H9 (cell line): ENCODE measurements around the gene KLHL14. TPM values are rescaled to one million over a fixed set of nuclear protein-coding genes. Genes with fewer than 3 reads are reported as not detected.

Source experiments
- DNase-seq: peaks from one replicate; pipeline ENCODE4 v3.0.0-alpha.2; 2017
- H2AFZ ChIP-seq: one replicate; pipeline ENCODE4 v1.6.1; 2013; ENCODE audit warnings: mild to moderate bottlenecking, low read length, control low read depth, moderate library complexity
- H2AK5ac ChIP-seq: 2 replicates; pipeline ENCODE4 v1.6.1; 2013; ENCODE audit warnings: low read length, control low read depth, mixed read lengths; ENCODE audit not compliant: insufficient read length
- H2BK120ac ChIP-seq: one replicate; pipeline ENCODE4 v1.6.1; 2013; ENCODE audit warnings: low read depth, mild to moderate bottlenecking, low read length, control low read depth, inconsistent platforms; ENCODE audit not compliant: poor library complexity, severe bottlenecking
- H2BK12ac ChIP-seq: 2 replicates; pipeline ENCODE4 v1.6.1; 2013; ENCODE audit warnings: low read length, control low read depth, mixed read lengths, low read depth; ENCODE audit not compliant: insufficient read length
- H2BK15ac ChIP-seq: 2 replicates; pipeline ENCODE4 v1.6.1; 2013; ENCODE audit warnings: low read depth, low read length, control low read depth
- H2BK20ac ChIP-seq: one replicate; pipeline ENCODE4 v1.6.1; 2013; ENCODE audit warnings: low read depth, mild to moderate bottlenecking, low read length, control low read depth, inconsistent platforms; ENCODE audit not compliant: poor library complexity, severe bottlenecking
- H2BK5ac ChIP-seq: 2 replicates; pipeline ENCODE4 v1.6.1; 2013; ENCODE audit warnings: low read length, control low read depth, mixed read lengths; ENCODE audit not compliant: insufficient read length
- H3K14ac ChIP-seq: 2 replicates; pipeline ENCODE4 v1.6.1; 2013; ENCODE audit warnings: low read length, control low read depth; ENCODE audit not compliant: insufficient read depth
- H3K18ac ChIP-seq: 2 replicates; pipeline ENCODE4 v1.6.1; 2013; ENCODE audit warnings: low read depth, mild to moderate bottlenecking, mixed read lengths, low read length, control low read depth; ENCODE audit not compliant: insufficient read length
- H3K23ac ChIP-seq: 2 replicates; pipeline ENCODE4 v1.6.1; 2013; ENCODE audit warnings: low read length, control low read depth, mixed read lengths, low read depth; ENCODE audit not compliant: insufficient read length
- H3K23me2 ChIP-seq: 2 replicates; pipeline ENCODE4 v1.6.1; 2013; ENCODE audit warnings: low read depth, mild to moderate bottlenecking, mixed read lengths, low read length, control low read depth; ENCODE audit not compliant: insufficient read length, poor library complexity, severe bottlenecking
- H3K27ac ChIP-seq: 2 replicates; pipeline ENCODE4 v1.5.1; 2013; ENCODE audit warnings: low read length, control low read depth, mixed read lengths, low read depth; ENCODE audit not compliant: insufficient read length
- H3K27me3 ChIP-seq: 2 replicates; pipeline ENCODE4 v1.6.1; 2013; ENCODE audit warnings: low read length, control low read depth, inconsistent platforms; ENCODE audit not compliant: insufficient read depth
- H3K4ac ChIP-seq: 2 replicates; pipeline ENCODE4 v1.6.1; 2013; ENCODE audit warnings: low read depth, mild to moderate bottlenecking, control low read depth, inconsistent platforms, low read length, moderate library complexity
- H3K4me1 ChIP-seq: 2 replicates; pipeline ENCODE4 v1.6.1; 2013; ENCODE audit warnings: low read length, control low read depth, inconsistent platforms; ENCODE audit not compliant: insufficient read depth
- H3K4me2 ChIP-seq: 2 replicates; pipeline ENCODE4 v1.6.1; 2013; ENCODE audit warnings: low read length, control low read depth, mixed read lengths; ENCODE audit not compliant: insufficient read length, insufficient read depth
- H3K56ac ChIP-seq: 2 replicates; pipeline ENCODE4 v1.6.1; 2013; ENCODE audit warnings: low read depth, mild to moderate bottlenecking, mixed read lengths, low read length, control low read depth; ENCODE audit not compliant: insufficient read length
- H3K79me1 ChIP-seq: 2 replicates; pipeline ENCODE4 v1.6.1; 2013; ENCODE audit warnings: low read depth, mild to moderate bottlenecking, moderate library complexity, low read length, control low read depth, inconsistent platforms; ENCODE audit not compliant: insufficient read depth, poor library complexity, severe bottlenecking
- H3K79me2 ChIP-seq: 2 replicates; pipeline ENCODE4 v1.6.1; 2013; ENCODE audit warnings: low read length, control low read depth, inconsistent platforms; ENCODE audit not compliant: insufficient read depth
- H3K9ac ChIP-seq: 2 replicates; pipeline ENCODE4 v1.6.1; 2013; ENCODE audit warnings: low read length, control low read depth, mixed read lengths; ENCODE audit not compliant: insufficient read length; ENCODE audit errors: extremely low read depth
- H3K9me3 ChIP-seq: one replicate; pipeline ENCODE4 v1.6.1; 2013; ENCODE audit warnings: low read depth, low read length, inconsistent platforms; ENCODE audit not compliant: control insufficient read depth
- H3T11ph ChIP-seq: one replicate; pipeline ENCODE4 v1.6.1; 2013; ENCODE audit warnings: mild to moderate bottlenecking, low read length, control low read depth, inconsistent platforms
- H4K20me1 ChIP-seq: one replicate; pipeline ENCODE4 v1.6.1; 2013; ENCODE audit not compliant: control insufficient read depth, insufficient read length, insufficient read depth
- H4K5ac ChIP-seq: 2 replicates; pipeline ENCODE4 v1.6.1; 2013; ENCODE audit warnings: low read depth, mild to moderate bottlenecking, mixed read lengths, low read length, control low read depth; ENCODE audit not compliant: insufficient read length
- H4K8ac ChIP-seq: replicated peaks from 2 replicates; pipeline ENCODE4 v1.6.1; 2013; ENCODE audit warnings: low read length, control low read depth, mixed read lengths, low read depth; ENCODE audit not compliant: insufficient read length
- H4K91ac ChIP-seq: 2 replicates; pipeline ENCODE4 v1.6.1; 2013; ENCODE audit warnings: low read depth, mild to moderate bottlenecking, moderate library complexity, mixed read lengths, low read length, control low read depth; ENCODE audit not compliant: insufficient read length
- H3K27ac Mint-ChIP-seq, 3 experiments: 2 replicates in 2 of 3; 3 replicates in 1 of 3; pipeline ENCODE4 v1.8.0; 2020 to 2021; ENCODE audit warnings: mixed read lengths in 3 of 3, mild to moderate bottlenecking in 1 of 3, moderate library complexity in 1 of 3
- H3K27me3 Mint-ChIP-seq: 2 replicates; pipeline ENCODE4 v1.8.0; 2021; ENCODE audit warnings: low read depth, mild to moderate bottlenecking, moderate library complexity, mixed read lengths
- H3K36me3 Mint-ChIP-seq, 3 experiments: 2 replicates in 2 of 3; 3 replicates in 1 of 3; pipeline ENCODE4 v1.8.0; 2020 to 2021; ENCODE audit warnings: low read depth in 3 of 3, mixed read lengths in 3 of 3; ENCODE audit not compliant: insufficient read depth in 1 of 3
- H3K4me1 Mint-ChIP-seq, 2 experiments: 2 replicates each; pipeline ENCODE4 v1.8.0; 2020; ENCODE audit warnings: mixed read lengths in 2 of 2
- H3K4me3 Mint-ChIP-seq, 2 experiments: 2 replicates in 1 of 2; 3 replicates in 1 of 2; pipeline ENCODE4 v1.8.0; 2020 to 2021; ENCODE audit warnings: mild to moderate bottlenecking in 2 of 2, mixed read lengths in 2 of 2, moderate library complexity in 1 of 2
- H3K9me3 Mint-ChIP-seq, 2 experiments: 2 replicates in 1 of 2; 3 replicates in 1 of 2; pipeline ENCODE4 v1.8.0; 2020; ENCODE audit warnings: mild to moderate bottlenecking in 2 of 2, mixed read lengths in 2 of 2, moderate library complexity in 1 of 2
- WGBS: extraction: QIAGEN DNeasy Blood & Tissue Kit; methylation state at CpG from one replicate; pipeline ENCODE4 v1.1.7; 2013; ENCODE audit warnings: missing lambda C conversion rate, low lambda C conversion rate, mixed read lengths; ENCODE audit not compliant: insufficient read length; ENCODE audit errors: extremely low coverage; 5-methylcytosine and 5-hydroxymethylcytosine counted together
- total RNA-seq: library from RNA; stranded (reverse); gene quantifications from 2 replicates; pipeline ENCODE4 v1.2.1, GENCODE V29; 2021
- TF ChIP-seq, protein P1 (sequence below): fragments of 200-600 bp; sonication (generic); conservative IDR thresholded peaks from 3 replicates; pipeline ENCODE4 v1.8.0; 2021; ENCODE audit warnings: antibody characterized with exemption, mild to moderate bottlenecking

KLHL14 gene
- total RNA-seq, 1 experiment from 2014 or later: 1.0 TPM

DNA sequence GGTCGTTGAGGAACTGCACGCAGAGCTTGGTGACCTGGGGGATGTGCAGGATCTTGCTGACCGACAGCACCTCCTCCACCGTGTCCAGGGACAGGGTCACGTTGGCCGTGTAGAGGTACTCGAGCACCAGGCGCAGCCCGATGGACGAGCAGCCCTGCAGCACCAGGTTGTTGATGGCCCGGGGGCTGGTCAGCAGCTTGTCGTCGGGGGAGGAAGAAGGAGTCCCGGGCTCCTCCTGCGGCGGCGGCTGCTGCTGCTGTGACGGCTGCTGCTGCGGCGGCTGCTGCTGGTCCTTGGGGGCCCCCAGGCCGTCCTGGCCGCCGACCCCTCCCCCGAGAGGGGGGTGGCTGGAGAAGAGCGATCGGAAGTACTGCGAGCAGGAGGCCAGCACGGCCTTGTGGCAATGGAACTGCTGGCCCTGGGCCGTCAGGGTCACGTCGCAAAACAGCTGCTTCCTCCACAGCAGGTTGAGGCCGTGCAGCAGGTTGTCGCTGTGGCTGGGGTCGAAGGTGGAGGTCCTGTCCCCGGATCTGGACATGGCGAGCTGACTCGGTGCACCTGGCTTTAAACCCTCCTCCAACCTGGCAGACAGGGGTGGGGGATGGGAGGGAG, 2.7 kb downstream of the KLHL14 start:
- Histone ChIP-seq H2BK5ac (no peak overlapping the region), H4K20me1 (no peaks in the 10 kb centered on the region), H2BK120ac (no peak overlapping the region), H2AK5ac (no peak overlapping the region), H3K27me3 (peaks cover 31% of the 10 kb centered on the region), H3K27ac (no peak overlapping the region), H3K18ac (no peak overlapping the region), H2BK12ac (no peak overlapping the region), H4K8ac (no peak overlapping the region), H4K5ac (no peak overlapping the region), H2AFZ (no peak overlapping the region), H3K56ac (no peak overlapping the region), H3K4me1 (peaks cover 9% of the 10 kb centered on the region; the same call in 1 of the 2 replicates), H3K23me2 (peaks cover 34% of the 10 kb centered on the region), H3K79me1 (no peaks in the 10 kb centered on the region), H3K9me3 (no peaks in the 10 kb centered on the region), H2BK20ac (no peak overlapping the region), H4K91ac (no peak overlapping the region), H3K23ac (no peak overlapping the region), H3T11ph (no peak overlapping the region), H2BK15ac (no peak overlapping the region), H3K14ac (no peak overlapping the region), H3K9ac (peak overlapping the region; percentile 7), H3K4me2 (peak overlapping the region; percentile 94), H3K79me2 (no peaks in the 10 kb centered on the region), H3K4ac (no peak overlapping the region)
- Mint-ChIP-seq H3K27me3 (peaks cover 69% of the 10 kb centered on the region), H3K4me3 (peak overlapping the region; percentile 80 to 97), H3K36me3 (no peaks in the 10 kb centered on the region), H3K9me3 (no peaks in the 10 kb centered on the region), H3K4me1 (peaks cover 33 to 39% of the 10 kb centered on the region in 2 experiments), H3K27ac (no peak overlapping the region)
- DNase-seq: peak; percentile 47
- TF ChIP-seq, protein P1, sequence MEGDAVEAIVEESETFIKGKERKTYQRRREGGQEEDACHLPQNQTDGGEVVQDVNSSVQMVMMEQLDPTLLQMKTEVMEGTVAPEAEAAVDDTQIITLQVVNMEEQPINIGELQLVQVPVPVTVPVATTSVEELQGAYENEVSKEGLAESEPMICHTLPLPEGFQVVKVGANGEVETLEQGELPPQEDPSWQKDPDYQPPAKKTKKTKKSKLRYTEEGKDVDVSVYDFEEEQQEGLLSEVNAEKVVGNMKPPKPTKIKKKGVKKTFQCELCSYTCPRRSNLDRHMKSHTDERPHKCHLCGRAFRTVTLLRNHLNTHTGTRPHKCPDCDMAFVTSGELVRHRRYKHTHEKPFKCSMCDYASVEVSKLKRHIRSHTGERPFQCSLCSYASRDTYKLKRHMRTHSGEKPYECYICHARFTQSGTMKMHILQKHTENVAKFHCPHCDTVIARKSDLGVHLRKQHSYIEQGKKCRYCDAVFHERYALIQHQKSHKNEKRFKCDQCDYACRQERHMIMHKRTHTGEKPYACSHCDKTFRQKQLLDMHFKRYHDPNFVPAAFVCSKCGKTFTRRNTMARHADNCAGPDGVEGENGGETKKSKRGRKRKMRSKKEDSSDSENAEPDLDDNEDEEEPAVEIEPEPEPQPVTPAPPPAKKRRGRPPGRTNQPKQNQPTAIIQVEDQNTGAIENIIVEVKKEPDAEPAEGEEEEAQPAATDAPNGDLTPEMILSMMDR: no peak
- no CpG with 5 or more reads among the region's 37 CpGs for WGBS
